Measurements from ENCODE around the gene MYH6. TPM values are rescaled to one million over a fixed set of nuclear protein-coding genes. Genes with fewer than 3 reads are reported as not detected.

Gene MYH6
- total and polyA plus RNA-seq, 9 donors: 0.66 to 7.2 (median 4.4) TPM

- peaks cover 60% of the 10 kb centered on the region for H3K36me3 ChIP-seq (ENCODE audit: control insufficient read depth, insufficient read depth, low read length)
- peak; percentile 1 for DNase-seq
- no peaks in the 10 kb centered on the region for H3K9me3 ChIP-seq (replicated peaks; ENCODE audit: control insufficient read depth, low read depth, low read length)
- WGBS (ENCODE audit: insufficient coverage): 33% methylated on average over 1 of the region's 3 CpGs
- H3K4me3 ChIP-seq (ENCODE audit: low read length): no peak overlapping the region
- no peak overlapping the region for H3K27ac ChIP-seq (ENCODE audit: low read length)
- H3K27me3 ChIP-seq (ENCODE audit: control insufficient read depth, insufficient read depth, low read length): peaks cover 6% of the 10 kb centered on the region
- H3K4me1 ChIP-seq (ENCODE audit: control insufficient read depth, insufficient read depth, low read length): peaks cover 34% of the 10 kb centered on the region
Observed at GRCh38 chr14:23358042-23358441, 50.0 kb downstream of the MYH6 start.

- H3K4me3 ChIP-seq (ENCODE audit: low read length): no peak overlapping the region
- 92% methylated on average over 8 of the region's 8 CpGs for WGBS (ENCODE audit: insufficient coverage)
- peak; percentile 3 for DNase-seq
- peaks cover 36% of the 10 kb centered on the region for H3K4me1 ChIP-seq (ENCODE audit: control insufficient read depth, insufficient read depth, low read length)
- H3K27ac ChIP-seq (ENCODE audit: low read length): no peak overlapping the region
- H3K27me3 ChIP-seq (ENCODE audit: control insufficient read depth, insufficient read depth, low read length): peaks cover 8% of the 10 kb centered on the region
- H3K36me3 ChIP-seq (ENCODE audit: control insufficient read depth, insufficient read depth, low read length): peaks cover 57% of the 10 kb centered on the region
- no peaks in the 10 kb centered on the region for H3K9me3 ChIP-seq (replicated peaks; ENCODE audit: control insufficient read depth, low read depth, low read length)
Observed at GRCh38 chr14:23357261-23357660, 50.8 kb downstream of the MYH6 start.

- peaks cover 51% of the 10 kb centered on the region for H3K36me3 ChIP-seq (ENCODE audit: control insufficient read depth, insufficient read depth, low read length)
- H3K27ac ChIP-seq (ENCODE audit: low read length): no peak overlapping the region
- 85% methylated on average over 4 of the region's 4 CpGs for WGBS (ENCODE audit: insufficient coverage)
- no peak overlapping the region for H3K4me3 ChIP-seq (ENCODE audit: low read length)
- H3K9me3 ChIP-seq (replicated peaks; ENCODE audit: control insufficient read depth, low read depth, low read length): no peaks in the 10 kb centered on the region
- H3K27me3 ChIP-seq (ENCODE audit: control insufficient read depth, insufficient read depth, low read length): peaks cover 13% of the 10 kb centered on the region
- DNase-seq: no peak
- peaks cover 36% of the 10 kb centered on the region for H3K4me1 ChIP-seq (ENCODE audit: control insufficient read depth, insufficient read depth, low read length)
Observed at GRCh38 chr14:23356662-23357061, 51.4 kb downstream of the MYH6 start.

GRCh38 chr14:23355871-23356435, 52.1 kb downstream of the MYH6 start:
- Histone ChIP-seq H3K4me1 (ENCODE audit: control insufficient read depth, insufficient read depth, low read length) (peaks cover 32% of the 10 kb centered on the region), H3K27ac (ENCODE audit: low read length) (no peak overlapping the region), H3K36me3 (ENCODE audit: control insufficient read depth, insufficient read depth, low read length) (peaks cover 44% of the 10 kb centered on the region), H3K9me3 (replicated peaks; ENCODE audit: control insufficient read depth, low read depth, low read length) (no peaks in the 10 kb centered on the region), H3K4me3 (ENCODE audit: low read length) (no peak overlapping the region), H3K27me3 (ENCODE audit: control insufficient read depth, insufficient read depth, low read length) (peaks cover 16% of the 10 kb centered on the region)
- WGBS (ENCODE audit: insufficient coverage): 75% methylated on average over 1 of the region's 6 CpGs
- DNase-seq: peak; percentile 17

- no peak overlapping the region for H3K27ac ChIP-seq (ENCODE audit: low read length)
- DNase-seq: peak; percentile 4
- peaks cover 35% of the 10 kb centered on the region for H3K36me3 ChIP-seq (ENCODE audit: control insufficient read depth, insufficient read depth, low read length)
- WGBS (ENCODE audit: insufficient coverage): 89% methylated on average over 5 of the region's 6 CpGs
- H3K9me3 ChIP-seq (replicated peaks; ENCODE audit: control insufficient read depth, low read depth, low read length): no peaks in the 10 kb centered on the region
- peaks cover 24% of the 10 kb centered on the region for H3K4me1 ChIP-seq (ENCODE audit: control insufficient read depth, insufficient read depth, low read length)
- no peak overlapping the region for H3K4me3 ChIP-seq (ENCODE audit: low read length)
- H3K27me3 ChIP-seq (ENCODE audit: control insufficient read depth, insufficient read depth, low read length): peaks cover 16% of the 10 kb centered on the region
Observed at GRCh38 chr14:23354990-23355389, 53.1 kb downstream of the MYH6 start.

GRCh38 chr14:23353433-23353780, 54.7 kb downstream of the MYH6 start:
- peaks cover 14% of the 10 kb centered on the region for H3K4me1 ChIP-seq (ENCODE audit: control insufficient read depth, insufficient read depth, low read length)
- H3K36me3 ChIP-seq (ENCODE audit: control insufficient read depth, insufficient read depth, low read length): peaks cover 31% of the 10 kb centered on the region
- WGBS (ENCODE audit: insufficient coverage): 80% methylated on average over 2 of the region's 5 CpGs
- no peaks in the 10 kb centered on the region for H3K9me3 ChIP-seq (replicated peaks; ENCODE audit: control insufficient read depth, low read depth, low read length)
- H3K27me3 ChIP-seq (ENCODE audit: control insufficient read depth, insufficient read depth, low read length): peaks cover 16% of the 10 kb centered on the region
- DNase-seq: no peak
- H3K27ac ChIP-seq (ENCODE audit: low read length): peak overlapping the region; percentile 2
- H3K4me3 ChIP-seq (ENCODE audit: low read length): no peak overlapping the region

GRCh38 chr14:23352506-23353432, 55.3 kb downstream of the MYH6 start, which contains the start of gene SLC22A17:
SLC22A17 (minus strand) TSS chr14:23352887.
- DNase-seq: peak; percentile 96
- Histone ChIP-seq H3K9me3 (replicated peaks; ENCODE audit: control insufficient read depth, low read depth, low read length) (no peaks in the 10 kb centered on the region), H3K4me1 (ENCODE audit: control insufficient read depth, insufficient read depth, low read length) (peaks cover 14% of the 10 kb centered on the region), H3K27ac (ENCODE audit: low read length) (peak within 1 kb of the TSS; percentile 2), H3K36me3 (ENCODE audit: control insufficient read depth, insufficient read depth, low read length) (peaks cover 31% of the 10 kb centered on the region), H3K4me3 (ENCODE audit: low read length) (peak within 1 kb of the TSS; percentile 64), H3K27me3 (ENCODE audit: control insufficient read depth, insufficient read depth, low read length) (peaks cover 16% of the 10 kb centered on the region)
- WGBS (ENCODE audit: insufficient coverage): 2% methylated on average over 25 of the region's 42 CpGs

GRCh38 chr14:23351681-23352505, 56.2 kb downstream of the MYH6 start:
- 7% methylated on average over 44 of the region's 61 CpGs for WGBS (ENCODE audit: insufficient coverage)
- DNase-seq: peak; percentile 38
- H3K36me3 ChIP-seq (ENCODE audit: control insufficient read depth, insufficient read depth, low read length): peaks cover 24% of the 10 kb centered on the region
- no peak overlapping the region for H3K27ac ChIP-seq (ENCODE audit: low read length)
- peaks cover 16% of the 10 kb centered on the region for H3K27me3 ChIP-seq (ENCODE audit: control insufficient read depth, insufficient read depth, low read length)
- H3K4me1 ChIP-seq (ENCODE audit: control insufficient read depth, insufficient read depth, low read length): peaks cover 14% of the 10 kb centered on the region
- H3K4me3 ChIP-seq (ENCODE audit: low read length): peak overlapping the region; percentile 64
- no peaks in the 10 kb centered on the region for H3K9me3 ChIP-seq (replicated peaks; ENCODE audit: control insufficient read depth, low read depth, low read length)

- Histone ChIP-seq H3K36me3 (ENCODE audit: control insufficient read depth, insufficient read depth, low read length) (peaks cover 16% of the 10 kb centered on the region), H3K27ac (ENCODE audit: low read length) (no peak overlapping the region), H3K4me1 (ENCODE audit: control insufficient read depth, insufficient read depth, low read length) (peaks cover 14% of the 10 kb centered on the region), H3K4me3 (ENCODE audit: low read length) (no peak overlapping the region), H3K9me3 (replicated peaks; ENCODE audit: control insufficient read depth, low read depth, low read length) (no peaks in the 10 kb centered on the region), H3K27me3 (ENCODE audit: control insufficient read depth, insufficient read depth, low read length) (peaks cover 16% of the 10 kb centered on the region)
- 86% methylated on average over 7 of the region's 8 CpGs for WGBS (ENCODE audit: insufficient coverage)
- DNase-seq: no peak
Observed at GRCh38 chr14:23349156-23349845, 58.8 kb downstream of the MYH6 start.
